ENCODE data around the gene SYK. TPM values are rescaled to one million over a fixed set of nuclear protein-coding genes. Genes with fewer than 3 reads are reported as not detected.

SYK gene
- total RNA-seq, 4 donors from 2014 or later, result 7.0 to 16.6 (median 8.7) TPM

GRCh38 chr9:90832261-90832660 is 30.6 kb downstream of the SYK start:
- Histone ChIP-seq H3K4me1 (peaks cover 4 to 12% (median 10%) of the 10 kb centered on the region in 4 donors), H3K9me3 (peaks cover 0 to 7% (median 3%) of the 10 kb centered on the region in 4 donors), H3K27me3 (no peaks in the 10 kb centered on the region), H3K4me3 (no peak overlapping the region), H3K36me3 (no peaks in the 10 kb centered on the region), H3K27ac (replicated peaks in 1 of 4) (no peak overlapping the region)
- TF ChIP-seq CTCF (IDR thresholded peaks at IDR 0.05), result no peak
- TF ChIP-seq POLR2A (IDR thresholded peaks at IDR 0.05; ENCODE audit: low read depth), result no peak
- TF ChIP-seq POLR2AphosphoS5 (IDR thresholded peaks at IDR 0.05), result no peak
- no peak for TF ChIP-seq EP300 (IDR thresholded peaks at IDR 0.05)
- intact Hi-C loops (cut with DNase I), result no loop called here
- no peak for DNase-seq (ENCODE audit: extremely low spot score)
- 89% methylated on average over 3 of the region's 3 CpGs for WGBS

- DNase-seq (ENCODE audit: extremely low spot score), result no peak
- TF ChIP-seq POLR2AphosphoS5 (IDR thresholded peaks at IDR 0.05) (no peak), POLR2A (IDR thresholded peaks at IDR 0.05; ENCODE audit: low read depth) (no peak), EP300 (IDR thresholded peaks at IDR 0.05) (no peak), CTCF (IDR thresholded peaks at IDR 0.05) (no peak)
- Histone ChIP-seq H3K36me3 (no peaks in the 10 kb centered on the region), H3K4me3 (no peak overlapping the region), H3K9me3 (peaks cover 0 to 7% (median 3%) of the 10 kb centered on the region in 4 donors), H3K27ac (replicated peaks in 1 of 4) (no peak overlapping the region), H3K27me3 (no peaks in the 10 kb centered on the region), H3K4me1 (peaks cover 4 to 12% (median 10%) of the 10 kb centered on the region in 4 donors)
- 28% methylated on average over 8 of the region's 8 CpGs for WGBS
- intact Hi-C loops (cut with DNase I), result no loop called here
These were observed 33.4 kb downstream of the SYK start for GRCh38 chr9:90834828-90835595.

GRCh38 chr9:90836411-90837080 is 34.9 kb downstream of the SYK start:
- Histone ChIP-seq H3K4me1 (peaks cover 4 to 12% (median 10%) of the 10 kb centered on the region in 4 donors), H3K36me3 (no peaks in the 10 kb centered on the region), H3K4me3 (no peak overlapping the region), H3K27me3 (no peaks in the 10 kb centered on the region), H3K9me3 (peaks cover 0 to 7% (median 3%) of the 10 kb centered on the region in 4 donors), H3K27ac (replicated peaks in 1 of 4) (no peak overlapping the region)
- no peak for DNase-seq (ENCODE audit: extremely low spot score)
- WGBS, result 81% methylated on average over 3 of the region's 3 CpGs
- intact Hi-C loops (cut with DNase I), result no loop called here
- no peak for TF ChIP-seq EP300 (IDR thresholded peaks at IDR 0.05)
- TF ChIP-seq POLR2A (IDR thresholded peaks at IDR 0.05; ENCODE audit: low read depth), result no peak
- TF ChIP-seq POLR2AphosphoS5 (IDR thresholded peaks at IDR 0.05), result no peak
- no peak for TF ChIP-seq CTCF (IDR thresholded peaks at IDR 0.05)

GRCh38 chr9:90838098-90838497 is 36.5 kb downstream of the SYK start:
- H3K9me3 ChIP-seq, result peaks cover 0 to under 1% (median 0%) of the 10 kb centered on the region in 4 donors
- intact Hi-C loops (cut with DNase I), result no loop called here
- no peak for DNase-seq (ENCODE audit: extremely low spot score)
- H3K4me3 ChIP-seq, result no peak overlapping the region
- H3K27me3 ChIP-seq, result no peaks in the 10 kb centered on the region
- no peak overlapping the region for H3K27ac ChIP-seq (replicated peaks in 1 of 4)
- H3K4me1 ChIP-seq, result peaks cover 4 to 12% (median 10%) of the 10 kb centered on the region in 4 donors
- no peaks in the 10 kb centered on the region for H3K36me3 ChIP-seq
- WGBS, result 88% methylated on average over 2 of the region's 2 CpGs
- TF ChIP-seq POLR2A (IDR thresholded peaks at IDR 0.05; ENCODE audit: low read depth) (no peak), POLR2AphosphoS5 (IDR thresholded peaks at IDR 0.05) (no peak), EP300 (IDR thresholded peaks at IDR 0.05) (no peak), CTCF (IDR thresholded peaks at IDR 0.05) (no peak)
